ENCODE measurements around the gene ZDHHC14.
"Not testable (repeated sequence)": the region's sequence is repeated elsewhere in the genome, so short reads cannot be mapped to it uniquely, and the experiment has no call there.

Gene ZDHHC14

DNA sequence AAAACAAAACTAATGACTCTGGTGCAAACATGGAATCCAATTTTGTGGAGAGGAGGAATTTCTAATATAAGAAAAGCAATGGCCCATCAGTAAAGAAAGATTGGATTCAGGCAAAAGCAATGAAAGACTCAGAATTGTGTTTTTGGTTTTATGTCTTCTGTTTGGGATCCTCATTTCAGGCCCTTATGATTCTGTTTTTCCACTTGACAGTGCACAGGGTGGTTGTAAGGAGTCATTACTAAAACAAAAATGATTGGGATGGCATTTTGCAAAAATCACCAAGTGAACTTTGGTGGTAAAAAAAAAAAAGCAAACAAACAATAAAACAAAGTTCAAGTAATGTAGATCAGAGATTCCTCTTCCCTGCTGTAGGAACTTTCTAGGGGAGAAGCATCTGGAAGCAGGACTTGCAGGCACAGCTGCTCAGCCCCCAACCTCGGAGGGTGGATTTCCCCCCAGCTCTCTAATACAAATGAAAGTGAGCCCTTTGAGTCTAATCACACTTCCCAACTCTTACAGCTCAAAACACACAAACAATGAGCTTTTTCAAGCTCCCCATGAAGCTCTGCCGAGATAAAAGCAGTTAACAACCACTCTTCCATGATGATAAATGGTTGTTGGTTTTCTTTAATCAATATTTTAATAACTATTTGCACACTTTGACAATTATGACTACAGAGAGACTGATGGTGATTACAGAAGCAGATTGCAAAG is 177.7 kb downstream of the ZDHHC14 start:
- TF ChIP-seq EZH2 (optimal IDR thresholded peaks at IDR 0.05; ENCODE audit: low read depth, low read length) (no peak), EZH2phosphoT487 (IDR thresholded peaks at IDR 0.05; ENCODE audit: low read length) (no peak)
- TF ChIP-seq, protein P1, sequence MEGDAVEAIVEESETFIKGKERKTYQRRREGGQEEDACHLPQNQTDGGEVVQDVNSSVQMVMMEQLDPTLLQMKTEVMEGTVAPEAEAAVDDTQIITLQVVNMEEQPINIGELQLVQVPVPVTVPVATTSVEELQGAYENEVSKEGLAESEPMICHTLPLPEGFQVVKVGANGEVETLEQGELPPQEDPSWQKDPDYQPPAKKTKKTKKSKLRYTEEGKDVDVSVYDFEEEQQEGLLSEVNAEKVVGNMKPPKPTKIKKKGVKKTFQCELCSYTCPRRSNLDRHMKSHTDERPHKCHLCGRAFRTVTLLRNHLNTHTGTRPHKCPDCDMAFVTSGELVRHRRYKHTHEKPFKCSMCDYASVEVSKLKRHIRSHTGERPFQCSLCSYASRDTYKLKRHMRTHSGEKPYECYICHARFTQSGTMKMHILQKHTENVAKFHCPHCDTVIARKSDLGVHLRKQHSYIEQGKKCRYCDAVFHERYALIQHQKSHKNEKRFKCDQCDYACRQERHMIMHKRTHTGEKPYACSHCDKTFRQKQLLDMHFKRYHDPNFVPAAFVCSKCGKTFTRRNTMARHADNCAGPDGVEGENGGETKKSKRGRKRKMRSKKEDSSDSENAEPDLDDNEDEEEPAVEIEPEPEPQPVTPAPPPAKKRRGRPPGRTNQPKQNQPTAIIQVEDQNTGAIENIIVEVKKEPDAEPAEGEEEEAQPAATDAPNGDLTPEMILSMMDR (IDR thresholded peaks at IDR 0.05; ENCODE audit: low read length), result no peak
- H3K27me3 ChIP-seq (replicated peaks; ENCODE audit: insufficient read depth, low read length), result no peaks in the 10 kb centered on the region
- no peak for DNase-seq
- peaks cover 56% of the 10 kb centered on the region for H3F3A ChIP-seq (ENCODE audit: insufficient read depth, low read length)
- no peaks in the 10 kb centered on the region for H3K36me3 ChIP-seq (replicated peaks; ENCODE audit: insufficient read depth, low read length)
- no peaks in the 10 kb centered on the region for H3K9me2 ChIP-seq (replicated peaks; ENCODE audit: insufficient read depth, low read length)
- H4K20me1 ChIP-seq (ENCODE audit: insufficient read depth, low read length), result no peaks in the 10 kb centered on the region
- no peaks in the 10 kb centered on the region for H3K79me2 ChIP-seq (ENCODE audit: low read length)
- no peak overlapping the region for H3K4me3 ChIP-seq (ENCODE audit: low read length)
- H3K9me3 ChIP-seq (replicated peaks; ENCODE audit: insufficient read depth, low read length), result no peaks in the 10 kb centered on the region
- H3K4me1 ChIP-seq (ENCODE audit: low read length), result peaks cover 78% of the 10 kb centered on the region
- no peak overlapping the region for H2AFZ ChIP-seq (ENCODE audit: low read length)
- peak overlapping the region; percentile 99; the same call in 1 of the 2 replicates for H3K27ac ChIP-seq (ENCODE audit: low read length)
- no peak overlapping the region; the same call in 1 of the 2 replicates for H3K4me2 ChIP-seq (ENCODE audit: low read depth, low read length)
- H3K9ac ChIP-seq (ENCODE audit: low read length), result no peak overlapping the region

DNA sequence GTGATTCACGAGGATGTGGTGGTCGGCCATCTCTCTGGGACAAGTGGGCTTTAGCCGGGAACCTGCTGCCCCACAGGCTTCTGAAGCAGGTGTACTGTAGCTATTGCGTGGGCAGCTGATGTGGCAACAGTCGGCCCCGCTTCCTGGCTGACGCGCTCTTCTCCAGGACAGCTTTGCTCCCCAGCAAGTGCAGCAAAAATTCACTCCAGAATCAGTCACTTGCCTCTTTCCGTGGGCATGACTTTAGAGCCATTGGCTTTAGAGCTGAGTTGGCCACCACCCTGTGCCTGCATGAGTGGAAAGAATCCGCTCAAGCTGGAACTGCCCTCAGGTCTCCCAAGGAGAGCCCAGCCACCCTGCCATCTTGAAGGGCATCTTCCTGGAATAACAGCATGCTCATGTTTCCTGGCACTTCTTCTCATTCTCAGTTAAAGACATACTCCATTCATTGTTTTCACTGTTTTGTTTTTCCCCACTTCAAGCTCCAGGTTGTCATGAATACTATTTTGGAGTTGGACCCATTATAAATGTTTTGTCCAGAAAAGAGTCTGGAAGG is 178.3 kb downstream of the ZDHHC14 start:
- H3K27ac ChIP-seq (ENCODE audit: low read length), result peak overlapping the region; percentile 99; the same call in 1 of the 2 replicates
- TF ChIP-seq EZH2 (optimal IDR thresholded peaks at IDR 0.05; ENCODE audit: low read depth, low read length), result no peak
- TF ChIP-seq, protein P1 (IDR thresholded peaks at IDR 0.05; ENCODE audit: low read length), result no peak
- TF ChIP-seq EZH2phosphoT487 (IDR thresholded peaks at IDR 0.05; ENCODE audit: low read length), result no peak
- H4K20me1 ChIP-seq (ENCODE audit: insufficient read depth, low read length), result no peaks in the 10 kb centered on the region
- DNase-seq, result no peak
- H3K4me3 ChIP-seq (ENCODE audit: low read length), result no peak overlapping the region
- no peaks in the 10 kb centered on the region for H3K79me2 ChIP-seq (ENCODE audit: low read length)
- H3K4me1 ChIP-seq (ENCODE audit: low read length), result peaks cover 84% of the 10 kb centered on the region
- no peaks in the 10 kb centered on the region for H3K9me2 ChIP-seq (replicated peaks; ENCODE audit: insufficient read depth, low read length)
- H3K9me3 ChIP-seq (replicated peaks; ENCODE audit: insufficient read depth, low read length), result no peaks in the 10 kb centered on the region
- H3K27me3 ChIP-seq (replicated peaks; ENCODE audit: insufficient read depth, low read length), result no peaks in the 10 kb centered on the region
- H3K4me2 ChIP-seq (ENCODE audit: low read depth, low read length), result no peak overlapping the region
- H3K9ac ChIP-seq (ENCODE audit: low read length), result no peak overlapping the region
- no peak overlapping the region for H2AFZ ChIP-seq (ENCODE audit: low read length)
- no peaks in the 10 kb centered on the region for H3K36me3 ChIP-seq (replicated peaks; ENCODE audit: insufficient read depth, low read length)
- peaks cover 62% of the 10 kb centered on the region for H3F3A ChIP-seq (ENCODE audit: insufficient read depth, low read length)

DNA sequence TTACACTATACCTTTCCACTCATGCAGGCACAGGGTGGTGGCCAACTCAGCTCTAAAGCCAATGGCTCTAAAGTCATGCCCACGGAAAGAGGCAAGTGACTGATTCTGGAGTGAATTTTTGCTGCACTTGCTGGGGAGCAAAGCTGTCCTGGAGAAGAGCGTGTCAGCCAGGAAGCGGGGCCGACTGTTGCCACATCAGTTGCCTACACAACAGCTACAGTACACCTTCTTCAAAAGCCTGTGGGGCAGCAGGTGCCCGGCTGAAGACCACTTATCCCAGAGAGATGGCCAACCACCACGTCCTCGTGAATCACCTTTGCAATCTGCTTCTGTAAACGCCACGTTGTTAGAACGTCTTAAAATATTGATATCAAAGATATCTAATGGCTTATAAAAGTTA is 179.1 kb downstream of the ZDHHC14 start:
- not testable (repeated sequence) for H3K4me3 ChIP-seq (ENCODE audit: low read length); H3K27me3 ChIP-seq (replicated peaks; ENCODE audit: insufficient read depth, low read length); DNase-seq; H4K20me1 ChIP-seq (ENCODE audit: insufficient read depth, low read length); H3K9ac ChIP-seq (ENCODE audit: low read length); H3K9me2 ChIP-seq (replicated peaks; ENCODE audit: insufficient read depth, low read length); H2AFZ ChIP-seq (ENCODE audit: low read length); H3K4me2 ChIP-seq (ENCODE audit: low read depth, low read length); H3K9me3 ChIP-seq (replicated peaks; ENCODE audit: insufficient read depth, low read length); H3K79me2 ChIP-seq (ENCODE audit: low read length); H3K36me3 ChIP-seq (replicated peaks; ENCODE audit: insufficient read depth, low read length)
- Histone ChIP-seq H3K27ac (ENCODE audit: low read length) (peak overlapping the region; percentile 100; the same call in 1 of the 2 replicates), H3K4me1 (ENCODE audit: low read length) (peaks cover 91% of the 10 kb centered on the region), H3F3A (ENCODE audit: insufficient read depth, low read length) (peaks cover 68% of the 10 kb centered on the region)
